Subcutaneous abdominal adipose tissue (tissue), 5 donors: ENCODE measurements around the gene TBX5.

Source experiments
- H3K27ac ChIP-seq: one replicate; pipeline ENCODE4 v1.7.0; 2013; ENCODE audit warnings: low read depth, mild to moderate bottlenecking, inconsistent platforms, low read length, moderate library complexity
- H3K27me3 ChIP-seq, 5 donors: one replicate each; pipeline ENCODE4 v1.7.0; 2013; ENCODE audit warnings: low read length in 5 of 5, inconsistent platforms in 1 of 5; ENCODE audit not compliant: control insufficient read depth in 5 of 5, insufficient read depth in 4 of 5
- H3K36me3 ChIP-seq, 5 donors: one replicate each; pipeline ENCODE4 v1.7.0; 2013; ENCODE audit warnings: low read length in 5 of 5; ENCODE audit not compliant: control insufficient read depth in 5 of 5, insufficient read depth in 5 of 5
- H3K4me1 ChIP-seq, 5 donors: one replicate each; pipeline ENCODE4 v1.7.0; 2013; ENCODE audit warnings: low read length in 5 of 5, mild to moderate bottlenecking in 3 of 5, moderate library complexity in 1 of 5; ENCODE audit not compliant: control insufficient read depth in 5 of 5, insufficient read depth in 5 of 5
- H3K4me3 ChIP-seq, 5 donors: one replicate each; pipeline ENCODE4 v1.7.0; 2013; ENCODE audit warnings: low read length in 5 of 5, low read depth in 1 of 5
- H3K9ac ChIP-seq, 5 donors: one replicate each; pipeline ENCODE4 v1.7.0; 2013; ENCODE audit warnings: low read length in 5 of 5, mild to moderate bottlenecking in 4 of 5, moderate library complexity in 3 of 5
- H3K9me3 ChIP-seq, 5 donors: one replicate each; pipeline ENCODE4 v1.7.0; 2013; ENCODE audit warnings: low read length in 5 of 5; ENCODE audit not compliant: control insufficient read depth in 5 of 5
- donor health status: healthy.
- donor health status: healthy.
- donor health status: healthy.
- donor health status: healthy.
- donor health status: healthy.

TBX5 gene

GRCh38 chr12:114444422-114445279 is 38.7 kb upstream of the TBX5 start:
- Histone ChIP-seq H3K27ac (no peak overlapping the region), H3K27me3 (peaks cover 49 to 82% (median 66%) of the 10 kb centered on the region in 5 donors), H3K9ac (no peak overlapping the region), H3K4me1 (peaks cover 0 to 18% (median 8%) of the 10 kb centered on the region in 5 donors), H3K4me3 (no peak overlapping the region), H3K9me3 (no peaks in the 10 kb centered on the region), H3K36me3 (no peaks in the 10 kb centered on the region)

- Histone ChIP-seq H3K4me3 (no peak overlapping the region), H3K27ac (no peak overlapping the region), H3K27me3 (peaks cover 49 to 83% (median 61%) of the 10 kb centered on the region in 5 donors), H3K9me3 (no peaks in the 10 kb centered on the region), H3K9ac (no peak overlapping the region), H3K4me1 (peaks cover 0 to 18% (median 8%) of the 10 kb centered on the region in 5 donors), H3K36me3 (no peaks in the 10 kb centered on the region)
These were observed 37.9 kb upstream of the TBX5 start for GRCh38 chr12:114443607-114444421.

- Histone ChIP-seq H3K4me3 (no peak overlapping the region), H3K4me1 (peaks cover 0 to 15% (median 7%) of the 10 kb centered on the region in 5 donors), H3K27ac (no peak overlapping the region), H3K36me3 (no peaks in the 10 kb centered on the region), H3K9ac (no peak overlapping the region), H3K27me3 (peaks cover 40 to 80% (median 56%) of the 10 kb centered on the region in 5 donors), H3K9me3 (no peaks in the 10 kb centered on the region)
These were observed 36.6 kb upstream of the TBX5 start for GRCh38 chr12:114442578-114442977.

- Histone ChIP-seq H3K36me3 (no peaks in the 10 kb centered on the region), H3K27ac (no peak overlapping the region), H3K9ac (no peak overlapping the region), H3K4me1 (peaks cover 0 to 9% (median 0%) of the 10 kb centered on the region in 5 donors), H3K9me3 (peaks cover 0 to 7% (median 5%) of the 10 kb centered on the region in 5 donors), H3K27me3 (peaks cover 38 to 75% (median 57%) of the 10 kb centered on the region in 5 donors), H3K4me3 (no peak overlapping the region)
These were observed 35.6 kb upstream of the TBX5 start for GRCh38 chr12:114441545-114441944.

- Histone ChIP-seq H3K27ac (no peak overlapping the region), H3K4me1 (peaks cover 0 to 9% (median 0%) of the 10 kb centered on the region in 5 donors), H3K4me3 (no peak overlapping the region), H3K36me3 (no peaks in the 10 kb centered on the region), H3K27me3 (peaks cover 33 to 70% (median 52%) of the 10 kb centered on the region in 5 donors), H3K9me3 (peaks cover 0 to 10% (median 7%) of the 10 kb centered on the region in 5 donors), H3K9ac (no peak overlapping the region)
These were observed 35.1 kb upstream of the TBX5 start for GRCh38 chr12:114441039-114441383.

GRCh38 chr12:114440270-114441038 is 34.5 kb upstream of the TBX5 start:
- peaks cover 30 to 66% (median 49%) of the 10 kb centered on the region in 5 donors for H3K27me3 ChIP-seq
- H3K9me3 ChIP-seq = peaks cover 0 to 10% (median 7%) of the 10 kb centered on the region in 5 donors
- H3K4me1 ChIP-seq = peaks cover 0 to 9% (median 0%) of the 10 kb centered on the region in 5 donors
- no peak overlapping the region for H3K4me3 ChIP-seq
- H3K9ac ChIP-seq = no peak overlapping the region
- no peak overlapping the region for H3K27ac ChIP-seq
- no peaks in the 10 kb centered on the region for H3K36me3 ChIP-seq

GRCh38 chr12:114439817-114440216 is 33.9 kb upstream of the TBX5 start:
- no peak overlapping the region for H3K4me3 ChIP-seq
- peaks cover 30 to 64% (median 47%) of the 10 kb centered on the region in 5 donors for H3K27me3 ChIP-seq
- H3K9me3 ChIP-seq = peaks cover 0 to 10% (median 7%) of the 10 kb centered on the region in 5 donors
- peaks cover 0 to 9% (median 0%) of the 10 kb centered on the region in 5 donors for H3K4me1 ChIP-seq
- H3K9ac ChIP-seq = no peak overlapping the region
- no peak overlapping the region for H3K27ac ChIP-seq
- H3K36me3 ChIP-seq = no peaks in the 10 kb centered on the region

GRCh38 chr12:114439261-114439683 is 33.3 kb upstream of the TBX5 start:
- Histone ChIP-seq H3K9ac (no peak overlapping the region), H3K36me3 (no peaks in the 10 kb centered on the region), H3K4me1 (peaks cover 0 to 9% (median 0%) of the 10 kb centered on the region in 5 donors), H3K27ac (no peak overlapping the region), H3K4me3 (no peak overlapping the region), H3K27me3 (peaks cover 30 to 59% (median 42%) of the 10 kb centered on the region in 5 donors), H3K9me3 (peaks cover 0 to 10% (median 7%) of the 10 kb centered on the region in 5 donors)

GRCh38 chr12:114438635-114439256 is 32.8 kb upstream of the TBX5 start:
- no peak overlapping the region for H3K27ac ChIP-seq
- peaks cover 0 to 10% (median 7%) of the 10 kb centered on the region in 5 donors for H3K9me3 ChIP-seq
- no peak overlapping the region for H3K4me3 ChIP-seq
- H3K9ac ChIP-seq = no peak overlapping the region
- peaks cover 26 to 53% (median 37%) of the 10 kb centered on the region in 5 donors for H3K27me3 ChIP-seq
- H3K4me1 ChIP-seq = peaks cover 0 to 5% (median 0%) of the 10 kb centered on the region in 5 donors
- no peaks in the 10 kb centered on the region for H3K36me3 ChIP-seq
